HUDEP-2 (cell line): ENCODE results near the gene APOBEC3C.
"Not testable (repeated sequence)": the region's sequence is repeated elsewhere in the genome, so short reads cannot be mapped to it uniquely, and the experiment has no call there.

Source experiments
- DNase-seq, 76 experiments: peaks; one replicate each; lab custom pipeline; 2025; ENCODE audit not compliant: unreplicated experiment in 76 of 76; lab: John Stamatoyannopoulos, UW

The APOBEC3C gene

DNA sequence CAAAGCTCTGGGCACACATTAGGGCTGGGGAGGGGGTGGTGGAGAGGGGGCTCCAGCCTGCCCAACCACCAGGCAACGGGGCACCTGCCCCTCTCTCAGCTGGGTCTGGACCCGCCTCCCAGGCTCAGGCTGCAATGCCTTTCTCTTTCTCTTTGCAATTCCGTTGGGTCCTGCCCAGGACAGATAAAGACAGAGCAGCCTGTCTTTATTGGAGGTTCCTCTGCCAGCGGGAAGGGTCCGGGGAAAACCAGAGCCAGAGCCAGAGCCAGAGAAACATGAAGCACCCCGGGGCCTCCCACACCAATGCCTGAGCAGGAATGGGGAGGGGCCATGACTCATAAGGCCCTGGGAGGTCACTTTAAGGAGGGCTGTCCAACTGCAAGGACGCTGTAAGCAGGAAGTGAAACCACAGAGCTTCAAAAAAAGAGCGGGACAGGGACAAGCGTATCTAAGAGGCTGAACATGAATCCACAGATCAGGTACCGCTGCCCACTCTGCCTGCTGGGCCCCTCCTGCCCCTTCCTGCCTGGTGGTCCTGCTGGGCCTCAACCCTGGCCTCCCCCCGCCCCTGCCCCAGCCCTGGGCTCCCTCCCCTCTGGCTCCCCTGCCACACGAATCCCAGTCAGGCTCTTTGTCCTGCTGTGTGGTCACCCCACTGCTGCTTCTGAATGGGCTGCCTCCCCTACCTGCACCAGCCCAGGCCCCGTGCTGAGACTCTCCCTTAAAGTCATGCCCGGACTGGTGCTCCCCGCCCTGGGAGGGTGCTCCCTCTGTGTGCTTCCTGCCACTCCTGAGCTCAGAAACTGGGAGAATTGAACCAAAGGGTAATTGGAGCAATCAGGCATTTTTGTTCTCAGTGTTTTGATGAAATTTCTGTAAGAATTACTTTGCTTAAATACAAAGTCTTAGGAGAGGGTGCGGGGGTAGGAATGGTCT is 31.8 kb upstream of the APOBEC3C start, which contains the start of gene APOBEC3B:
Gene APOBEC3B (plus strand): TSS at position 356 of the 936 bp plus-strand sequence. CDS start 107 bp downstream, at position 463.
- peak in 75 of 76 experiments; percentile 13 to 89 (median 74) for DNase-seq

DNA sequence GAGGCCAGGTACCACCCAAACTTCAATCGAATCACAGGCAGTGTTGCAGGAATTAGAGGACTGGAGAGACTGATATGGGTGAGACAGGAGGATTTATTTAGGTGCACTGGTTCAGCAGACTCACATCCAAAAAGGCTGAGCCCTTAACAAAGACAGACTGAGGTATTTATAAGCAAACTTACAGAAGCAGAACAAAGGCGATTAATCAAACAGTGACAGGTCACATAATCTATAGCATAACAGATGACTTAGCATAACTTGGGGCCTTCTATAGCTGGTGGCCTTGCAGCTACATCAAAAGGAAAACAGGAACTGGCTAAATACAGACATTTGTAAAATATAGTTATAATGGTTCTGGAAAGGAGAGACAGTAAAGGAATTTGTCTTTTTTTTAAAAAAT is 29.8 kb upstream of the APOBEC3C start:
- no peak for DNase-seq

DNA sequence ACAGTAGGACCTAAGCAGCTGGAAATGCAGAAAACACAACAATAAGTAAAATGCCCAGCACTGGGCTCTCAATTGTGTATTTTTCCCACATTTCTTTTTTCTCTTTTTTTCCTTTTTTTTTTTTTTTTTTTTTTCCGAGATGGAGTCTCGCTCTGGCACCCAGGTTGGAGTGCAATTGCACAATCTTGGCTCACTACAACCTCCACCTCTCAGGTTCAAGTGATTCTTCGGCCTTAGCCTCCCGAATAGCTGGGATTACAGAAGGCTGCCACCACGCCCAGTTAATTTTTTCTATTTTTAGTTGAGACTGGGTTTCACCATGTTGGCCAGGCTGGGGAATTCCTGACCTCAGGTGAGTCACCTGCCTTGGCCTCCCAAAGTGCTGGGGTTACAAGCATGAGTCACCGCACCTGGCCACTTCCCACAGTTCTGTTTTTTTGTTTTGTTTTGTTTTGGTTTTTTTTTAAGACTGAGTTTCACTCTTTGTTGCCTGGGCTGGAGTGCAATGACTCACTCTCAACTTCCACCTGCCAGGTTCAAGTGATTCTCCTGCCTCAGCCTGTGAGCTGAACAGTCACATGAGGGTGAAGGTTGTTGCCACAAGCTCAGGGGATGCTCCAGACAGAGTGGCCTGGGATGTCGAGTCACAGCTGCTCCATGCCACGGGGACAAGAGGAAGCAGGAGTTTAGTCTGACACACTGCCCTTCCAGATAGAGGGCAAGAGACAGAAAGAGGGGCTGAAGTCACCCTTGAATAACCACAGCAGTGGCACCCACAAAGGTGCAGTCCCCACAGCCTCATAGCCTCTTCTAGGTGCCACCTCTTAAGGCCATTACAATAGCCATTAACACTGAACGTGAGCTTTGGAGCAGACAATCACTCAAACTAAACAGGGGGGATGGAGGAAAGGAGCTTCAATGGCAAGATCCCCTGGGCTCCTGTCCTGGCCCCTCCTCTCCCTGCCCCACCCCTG is 29.0 kb upstream of the APOBEC3C start:
- not testable (repeated sequence) for DNase-seq

DNA sequence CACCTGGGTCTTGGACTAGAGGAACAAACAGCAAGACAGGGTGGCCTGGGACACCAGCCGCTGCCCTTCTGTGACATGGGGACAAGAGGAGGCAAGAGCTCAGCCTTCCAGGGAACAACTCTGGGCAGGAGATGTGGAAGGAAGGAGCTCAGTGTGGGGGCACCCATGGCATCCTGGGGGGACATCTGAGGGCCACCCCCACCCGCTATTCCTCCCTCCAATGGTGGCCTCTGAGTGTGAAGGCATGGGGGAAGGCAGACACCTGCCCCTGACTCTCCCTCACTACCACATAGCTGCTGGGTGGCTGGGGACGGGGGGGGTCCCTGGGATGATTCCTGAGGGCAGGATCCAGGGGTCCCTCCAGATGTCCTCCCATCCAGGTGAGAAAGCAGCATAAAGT is 27.4 kb upstream of the APOBEC3C start:
- DNase-seq, result no peak

DNA sequence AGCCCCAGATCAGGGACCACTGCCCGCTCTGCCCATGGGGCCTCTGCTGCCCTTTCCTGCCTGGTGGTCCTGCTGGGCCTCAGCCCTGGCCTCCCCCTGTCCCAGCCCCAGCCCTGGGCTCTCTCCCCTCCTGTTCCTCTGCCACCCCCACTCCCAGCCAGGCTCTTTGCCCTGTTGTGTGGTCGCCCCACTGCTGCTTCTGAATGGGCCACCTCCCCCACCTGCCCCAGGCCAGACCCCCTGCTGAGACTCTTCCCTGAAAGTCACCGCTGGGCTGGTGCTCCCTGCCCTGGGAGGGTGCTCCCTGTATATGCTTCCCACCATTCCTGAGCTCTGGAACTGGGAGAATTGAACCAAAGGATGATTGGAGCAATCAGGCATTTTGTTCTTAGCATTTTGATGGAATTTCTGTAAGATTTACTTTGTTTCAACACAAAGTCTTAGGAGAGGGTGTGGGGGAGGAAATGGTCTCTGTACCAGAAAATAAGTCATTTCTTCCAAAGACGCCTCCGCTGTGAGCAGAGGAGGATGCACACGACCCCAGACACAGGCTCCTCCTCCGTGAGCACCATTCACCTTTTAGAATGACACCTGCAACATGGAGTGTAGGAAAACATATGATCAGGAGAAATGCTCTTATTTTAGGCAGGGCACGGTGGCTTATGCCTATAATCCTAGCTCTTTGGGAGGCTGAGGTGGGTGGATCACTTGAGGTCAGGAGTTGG is 26.7 kb upstream of the APOBEC3C start:
- no peak for DNase-seq

DNA sequence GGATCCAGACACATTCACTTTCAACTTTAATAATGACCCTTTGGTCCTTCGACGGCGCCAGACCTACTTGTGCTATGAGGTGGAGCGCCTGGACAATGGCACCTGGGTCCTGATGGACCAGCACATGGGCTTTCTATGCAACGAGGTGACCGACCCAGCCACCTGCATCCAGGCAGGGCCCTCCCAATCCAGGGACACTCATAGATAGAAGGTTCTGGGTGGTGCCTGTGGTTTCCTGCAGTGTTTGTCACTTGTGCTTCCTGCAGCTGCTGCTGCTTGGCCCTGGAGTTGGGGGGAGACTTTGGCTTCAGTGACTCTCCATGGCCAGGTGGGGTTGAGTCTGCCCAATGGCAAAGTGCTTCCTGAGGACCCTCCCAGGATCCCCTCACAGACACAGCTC is 24.6 kb upstream of the APOBEC3C start:
- no peak for DNase-seq

DNA sequence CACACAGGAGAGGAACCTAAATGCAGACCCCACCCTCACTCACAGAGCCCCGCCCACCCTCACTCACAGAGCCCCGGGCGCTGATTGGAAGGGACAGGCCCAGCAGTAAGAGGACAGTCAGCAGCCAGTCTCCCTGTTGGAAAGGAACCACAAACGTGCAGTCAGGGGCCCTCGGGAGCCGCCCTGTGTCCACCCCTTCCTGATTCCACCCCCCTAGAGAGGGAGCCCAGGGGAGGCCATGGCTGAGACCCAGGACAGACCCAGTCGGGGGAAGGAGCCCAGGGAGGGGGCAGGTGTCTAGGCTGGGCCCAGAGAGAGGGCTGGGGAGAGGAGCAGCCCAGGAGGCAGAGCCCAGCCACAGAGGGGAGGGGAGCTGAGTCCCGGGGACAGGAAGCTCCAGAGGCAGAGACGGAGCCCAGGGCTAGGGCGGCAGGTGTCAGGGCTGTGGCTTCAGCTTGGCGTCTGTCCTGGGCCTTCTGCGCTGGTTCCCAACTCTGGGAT is 21.1 kb upstream of the APOBEC3C start:
- peak in 1 of 76 experiments; percentile 11 for DNase-seq

DNA sequence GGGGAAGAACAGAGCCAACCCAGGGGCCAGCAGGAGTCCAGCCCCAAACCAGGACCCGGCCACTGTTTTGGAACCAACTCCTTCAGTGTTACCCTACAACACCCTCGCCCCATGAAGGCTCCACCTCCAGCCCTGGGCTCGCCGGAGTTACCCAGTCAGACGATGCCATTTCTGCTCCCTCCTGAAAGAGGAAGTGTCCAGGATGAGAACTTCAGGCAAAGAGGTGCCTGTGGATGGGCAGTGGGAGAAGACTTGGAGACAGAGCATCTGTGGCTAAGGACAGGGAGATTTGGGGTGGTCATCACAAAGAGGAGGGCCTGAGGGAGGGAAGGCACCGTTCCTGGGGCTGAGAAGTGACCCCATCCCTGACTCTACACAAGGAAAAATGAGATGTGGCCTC is 18.0 kb upstream of the APOBEC3C start:
- DNase-seq, result no peak

DNA sequence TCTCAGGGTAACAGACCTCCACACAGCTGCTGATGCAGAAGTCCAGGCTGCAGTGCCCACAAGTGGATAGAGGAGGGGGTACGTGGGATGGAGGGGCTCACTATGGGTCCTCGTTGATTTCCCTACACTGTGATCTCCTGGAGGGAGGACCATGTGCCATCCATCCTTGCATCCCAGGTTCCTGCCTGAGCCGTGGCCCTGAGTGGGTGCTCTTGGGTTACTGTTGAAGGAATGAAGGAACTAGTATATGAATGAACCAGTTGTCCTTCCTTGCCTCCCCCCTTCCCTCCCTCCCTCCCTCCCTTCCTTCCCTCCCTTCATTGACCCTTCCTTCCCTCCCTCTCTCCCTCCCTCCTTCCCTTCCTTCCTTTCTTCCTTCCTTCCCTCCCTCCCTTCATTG is 16.5 kb upstream of the APOBEC3C start:
- DNase-seq, result no peak

DNA sequence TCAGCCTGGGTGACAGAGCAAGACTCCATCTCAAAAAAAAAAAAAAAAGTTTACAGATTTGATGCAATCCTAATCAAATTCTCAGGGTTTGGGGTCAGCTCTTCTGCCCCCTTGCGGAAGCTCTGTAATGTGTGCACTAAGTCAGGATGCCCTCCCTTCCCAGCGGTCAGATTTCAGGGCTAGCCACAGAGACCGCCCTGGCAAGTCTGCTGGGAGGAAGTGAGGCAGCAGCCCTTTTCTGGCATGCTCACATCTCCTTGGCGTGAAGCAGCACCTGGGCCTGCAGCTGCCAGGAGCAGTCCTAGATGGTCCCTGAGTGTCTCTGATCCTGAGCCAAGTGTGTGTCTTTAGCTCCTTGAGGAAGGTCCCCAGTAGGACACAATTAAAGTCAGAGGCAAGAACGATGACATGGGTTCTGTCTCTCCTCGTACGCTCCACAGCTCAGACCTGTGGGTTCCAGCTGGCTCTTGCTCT is 10.9 kb upstream of the APOBEC3C start:
- DNase-seq, result peak in 57 of 76 experiments; percentile 9 to 69 (median 47)

DNA sequence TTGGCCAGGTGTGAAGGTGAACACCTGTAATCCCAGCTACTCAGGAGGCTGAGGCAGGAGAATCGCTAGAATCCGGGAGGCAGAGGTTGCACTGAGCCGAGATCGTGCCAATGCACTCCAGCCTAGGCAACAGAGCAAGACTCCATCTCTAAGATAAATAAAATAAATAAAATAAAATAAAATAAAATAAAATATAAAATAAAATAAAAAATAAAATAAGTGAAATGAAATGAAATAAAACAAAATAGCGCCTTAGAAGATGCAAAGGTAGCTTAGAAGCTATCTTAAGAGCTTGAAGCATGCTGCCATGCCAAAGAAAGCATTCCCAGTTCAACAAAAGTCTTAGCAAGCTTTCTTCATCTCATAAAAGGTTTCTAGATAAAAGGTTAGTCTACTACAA is 6.9 kb upstream of the APOBEC3C start:
- DNase-seq, result no peak

DNA sequence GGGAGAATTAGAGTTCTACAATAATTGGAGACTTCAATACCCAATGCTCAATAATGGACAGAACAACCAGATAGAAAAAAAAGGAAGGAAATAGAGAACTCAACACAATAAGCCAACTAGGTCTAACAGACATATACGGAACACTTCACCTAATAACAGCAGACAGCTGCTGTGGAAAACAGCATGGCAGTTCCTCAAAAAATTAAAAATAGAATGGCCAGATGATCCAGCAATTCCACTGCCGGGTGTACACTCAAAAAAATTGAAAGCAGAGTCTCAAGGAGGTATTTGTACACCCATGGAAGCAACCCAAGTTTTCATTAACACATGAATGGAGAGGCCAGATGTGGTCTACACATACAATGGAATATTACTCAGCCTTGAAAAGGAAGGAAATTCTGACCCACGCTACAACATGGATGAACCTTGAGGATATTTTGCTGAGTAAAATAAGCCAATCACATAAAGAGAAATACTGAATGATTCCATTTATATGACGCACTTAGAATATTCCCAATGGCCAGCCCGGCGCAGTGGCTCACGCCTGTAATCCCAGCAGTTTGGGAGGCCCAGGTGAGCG is 5.7 kb upstream of the APOBEC3C start:
- not testable (repeated sequence) for DNase-seq

DNA sequence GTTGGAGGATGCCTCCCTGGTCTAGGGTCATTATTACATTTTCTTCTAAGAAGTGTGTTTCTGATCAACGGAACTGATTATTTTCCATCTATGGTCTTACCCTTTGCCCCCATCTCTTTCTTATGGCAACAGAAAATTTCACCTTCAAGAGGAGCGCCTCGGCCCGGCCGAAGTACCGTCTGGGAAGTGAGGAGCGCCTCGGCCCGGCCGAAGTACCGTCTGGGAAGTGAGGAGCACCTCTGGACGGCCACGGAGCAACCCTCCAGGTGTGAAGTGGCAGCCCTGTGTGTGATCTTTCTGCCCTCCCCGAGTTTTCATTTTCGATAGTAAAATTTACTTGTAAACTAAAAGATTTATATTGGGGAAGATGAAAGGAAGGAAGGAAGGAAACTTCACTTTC is 3.1 kb upstream of the APOBEC3C start:
- DNase-seq, result no peak

DNA sequence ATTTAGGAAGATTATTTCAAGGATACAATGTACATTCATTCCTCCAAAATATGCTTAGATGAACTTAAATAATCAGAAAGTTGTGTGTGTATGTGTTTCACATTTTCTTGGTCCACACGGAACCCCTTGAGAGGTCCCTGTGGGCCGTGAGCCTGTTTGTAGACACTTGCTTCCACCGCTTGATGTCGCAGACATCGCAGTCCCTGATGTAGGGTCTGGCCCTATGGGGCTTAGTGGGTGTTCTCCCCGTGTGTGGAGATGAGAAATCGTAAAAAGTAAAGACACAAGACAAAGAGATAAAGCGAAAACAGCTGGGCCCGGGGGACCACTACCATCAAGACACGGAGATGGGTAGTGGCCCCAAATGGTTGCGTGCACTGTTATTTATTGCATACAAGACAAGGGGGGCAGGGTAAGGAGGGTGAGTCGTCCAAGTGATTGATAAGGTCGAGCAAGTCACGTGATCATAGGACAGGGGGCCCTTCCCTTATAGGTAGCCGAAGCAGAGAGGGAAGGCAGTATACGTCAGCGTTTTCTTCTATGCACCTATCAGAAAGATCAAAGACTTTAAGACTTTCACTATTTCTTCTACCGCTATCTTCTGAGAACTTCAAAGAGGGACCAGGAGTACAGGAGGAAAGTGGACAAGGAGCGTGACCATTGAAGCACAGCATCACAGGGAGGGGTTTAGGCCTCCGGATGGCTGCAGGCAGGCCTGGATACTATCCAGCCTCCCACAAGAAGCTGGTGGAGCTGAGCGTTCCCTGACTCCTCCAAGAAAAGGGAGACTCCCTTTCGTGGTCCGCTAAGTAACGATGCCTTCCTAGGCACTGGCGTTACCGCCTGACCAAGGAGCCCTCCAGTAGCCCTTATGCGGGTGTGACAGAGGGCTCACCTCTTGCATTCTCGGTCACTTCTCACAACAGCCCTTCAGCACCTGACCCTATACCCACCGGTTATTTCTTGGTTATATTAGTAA is 1.2 kb upstream of the APOBEC3C start:
- peak in 9 of 76 experiments; percentile 6 to 28 (median 16) for DNase-seq

DNA sequence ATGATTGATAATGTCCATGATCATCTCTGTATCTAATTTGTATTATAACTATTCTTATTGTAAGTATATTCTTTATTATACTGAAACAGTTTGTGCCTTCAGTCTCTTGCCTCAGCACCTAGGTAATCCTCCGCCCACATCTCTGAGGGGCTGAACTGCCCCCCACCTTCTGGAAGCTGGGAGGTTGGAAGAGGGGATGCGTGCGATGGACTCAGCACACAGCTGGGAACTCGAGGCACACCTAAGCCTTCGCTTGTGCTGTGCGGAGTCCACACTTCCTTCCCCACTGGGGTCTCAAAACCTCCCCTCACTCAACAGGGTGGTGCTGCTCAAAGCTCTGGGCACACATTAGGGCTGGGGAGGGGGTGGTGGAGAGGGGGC is 506 bp upstream of the APOBEC3C start:
- peak in 17 of 76 experiments; percentile 19 to 64 (median 47) for DNase-seq

DNA sequence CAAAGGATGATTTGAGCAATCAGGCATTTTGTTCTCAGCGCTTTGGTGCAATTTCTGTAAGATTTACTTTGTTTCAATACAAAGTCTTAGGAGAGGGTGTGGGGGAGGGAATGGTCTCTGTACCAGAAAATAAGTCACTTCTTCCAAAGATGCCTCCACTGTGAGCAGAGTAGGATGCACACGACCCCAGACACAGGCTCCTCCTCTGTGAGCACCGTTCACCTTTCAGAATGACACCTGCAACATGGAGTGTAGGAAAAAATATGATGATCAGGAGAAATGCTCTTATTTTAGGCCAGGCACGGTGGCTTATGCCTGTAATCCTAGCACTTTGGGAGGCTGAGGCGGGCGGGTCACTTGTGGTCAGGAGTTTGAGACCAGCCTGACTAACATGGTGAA is 665 bp downstream of the APOBEC3C start:
- not testable (repeated sequence) for DNase-seq

DNA sequence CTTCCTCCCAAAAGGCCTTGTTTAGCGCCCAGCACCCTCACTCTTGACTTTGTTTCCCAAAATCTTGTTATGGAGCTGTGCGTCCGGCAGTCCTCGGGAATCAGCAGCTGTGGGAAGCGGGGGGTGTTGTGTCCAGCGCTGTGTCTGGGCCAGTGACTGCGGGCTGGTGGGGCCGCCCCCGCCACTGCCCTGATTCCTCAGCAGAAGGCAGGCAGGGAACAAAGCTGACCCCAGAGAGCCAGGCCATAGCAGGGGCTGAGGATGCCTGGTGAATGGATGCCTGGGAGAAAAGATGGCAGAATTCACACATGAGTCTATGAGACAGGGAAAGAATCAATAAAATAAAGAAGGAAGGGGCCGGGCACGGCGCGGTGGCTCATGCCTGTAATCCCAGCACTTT is 2.5 kb downstream of the APOBEC3C start:
- no peak for DNase-seq

DNA sequence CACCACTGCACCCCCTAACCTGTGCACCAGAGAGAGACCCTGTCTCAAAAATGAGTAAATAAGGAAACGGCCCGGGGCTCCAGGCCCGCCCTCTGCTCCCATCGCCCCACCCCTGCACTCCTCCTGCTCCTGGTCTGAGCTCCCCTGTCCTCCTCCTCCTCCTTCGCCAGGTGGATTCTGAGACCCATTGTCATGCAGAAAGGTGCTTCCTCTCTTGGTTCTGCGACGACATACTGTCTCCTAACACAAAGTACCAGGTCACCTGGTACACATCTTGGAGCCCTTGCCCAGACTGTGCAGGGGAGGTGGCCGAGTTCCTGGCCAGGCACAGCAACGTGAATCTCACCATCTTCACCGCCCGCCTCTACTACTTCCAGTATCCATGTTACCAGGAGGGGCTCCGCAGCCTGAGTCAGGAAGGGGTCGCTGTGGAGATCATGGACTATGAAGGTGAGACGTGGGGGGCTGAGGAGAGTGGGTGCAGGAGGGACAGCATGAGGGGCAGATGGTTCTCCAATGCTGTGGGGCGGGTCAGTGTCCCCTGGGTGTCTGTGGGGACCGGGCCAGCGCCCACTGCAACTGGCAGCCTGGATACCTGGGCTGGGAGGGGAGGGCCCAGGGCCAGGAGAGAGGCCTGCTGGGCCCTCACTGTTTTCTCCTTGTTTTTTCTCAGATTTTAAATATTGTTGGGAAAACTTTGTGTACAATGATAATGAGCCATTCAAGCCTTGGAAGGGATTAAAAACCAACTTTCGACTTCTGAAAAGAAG is 3.7 kb downstream of the APOBEC3C start:
- DNase-seq, result no peak
